Jurkat, Clone E6-1 (cell line): ENCODE measurements around the gene ADAMTS14.

Experiments used
- DNase-seq: peaks from one replicate; pipeline ENCODE4 v3.0.0-alpha.2; 2011; ENCODE audit warnings: low read depth, low spot score
- H3K4me3 ChIP-seq: 2 replicates; pipeline ENCODE4 v1.5.1; 2011; ENCODE audit warnings: mild to moderate bottlenecking, low read length, control low read depth, moderate library complexity

ADAMTS14 gene

GRCh38 chr10:70775679-70776454 is 103.6 kb downstream of the ADAMTS14 start:
- no peak for DNase-seq
- no peak overlapping the region for H3K4me3 ChIP-seq

DNA sequence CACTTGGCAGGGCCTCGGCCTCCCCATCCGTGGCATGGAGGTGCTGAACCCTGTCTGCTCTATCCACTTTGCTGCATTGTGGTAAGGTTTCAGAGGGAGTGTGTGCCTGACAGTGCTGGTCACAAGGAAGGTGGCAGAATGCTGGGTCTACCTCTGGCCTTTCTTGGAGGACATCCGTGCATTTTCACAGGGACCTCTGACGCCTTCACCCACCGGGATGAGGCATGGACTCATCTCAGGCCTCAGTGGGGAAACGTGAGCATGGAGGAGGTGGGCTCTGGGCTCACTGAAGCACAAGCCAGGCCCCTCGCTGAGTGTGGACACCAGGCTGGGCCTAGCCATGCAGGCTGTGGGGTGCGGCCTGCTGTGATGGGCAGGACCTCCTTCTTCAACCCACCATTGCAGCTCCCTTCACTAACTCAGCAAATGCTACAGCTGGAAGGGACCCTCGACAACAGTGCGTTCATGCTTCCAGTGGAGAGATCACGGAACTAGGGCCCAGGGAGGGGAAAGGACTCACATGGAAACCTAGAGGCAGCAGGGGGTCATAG is 104.2 kb downstream of the ADAMTS14 start:
- no peak for DNase-seq
- H3K4me3 ChIP-seq = no peak overlapping the region

GRCh38 chr10:70777063-70777875 is 105.0 kb downstream of the ADAMTS14 start:
- no peak overlapping the region for H3K4me3 ChIP-seq
- no peak for DNase-seq

DNA sequence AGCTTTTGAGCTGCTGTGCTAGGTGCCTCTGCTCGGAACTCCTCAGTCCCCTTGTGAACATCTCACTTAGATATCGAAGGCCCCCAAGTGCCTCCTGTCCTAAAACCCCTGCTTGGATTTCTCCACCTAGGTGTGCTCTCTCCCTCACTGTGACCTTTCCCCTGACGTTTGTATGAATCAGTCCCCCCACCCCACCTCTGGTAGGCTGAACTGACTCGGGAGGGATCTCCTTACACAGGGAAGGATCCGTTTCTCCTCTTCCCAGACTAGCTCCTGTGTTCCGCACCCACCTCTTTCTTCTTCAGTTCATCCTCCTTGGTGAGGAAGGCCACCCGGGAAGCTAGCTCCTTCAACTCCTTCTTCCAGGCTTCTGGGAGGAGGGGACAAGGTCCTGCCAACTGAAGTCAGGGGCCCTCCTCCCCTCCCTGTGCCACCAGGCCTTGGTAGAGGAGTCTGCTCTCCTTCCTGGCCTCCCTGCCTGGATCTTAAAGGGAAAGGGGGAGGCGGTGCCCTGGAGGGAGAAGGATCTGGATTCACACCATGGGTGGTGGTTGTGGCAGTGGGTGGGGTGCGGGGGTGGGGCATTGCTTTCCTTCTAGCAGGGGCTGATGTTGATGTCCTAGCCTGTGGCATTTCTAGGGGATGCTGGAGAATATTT is 106.1 kb downstream of the ADAMTS14 start:
- no peak for DNase-seq
- H3K4me3 ChIP-seq = no peak overlapping the region

DNA sequence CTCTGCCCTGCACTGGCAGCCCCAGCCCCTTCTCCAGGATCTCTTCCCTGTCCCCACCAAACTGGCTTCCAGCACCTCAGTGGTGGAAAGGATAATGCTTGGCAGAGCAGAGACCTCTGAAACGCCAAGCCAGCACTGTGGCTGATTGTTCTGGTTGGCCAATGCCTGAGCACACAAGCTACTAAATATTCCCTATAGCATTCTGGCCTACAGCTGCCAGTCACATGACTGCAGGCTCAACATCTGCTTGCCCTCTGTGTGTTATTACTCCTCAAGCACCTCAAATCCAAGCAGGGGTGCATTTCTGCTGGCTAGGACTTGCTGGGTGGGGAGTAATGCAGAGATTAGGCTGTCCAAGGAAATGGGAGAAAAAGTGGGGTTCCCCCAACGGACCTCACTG is 106.8 kb downstream of the ADAMTS14 start:
- H3K4me3 ChIP-seq = no peak overlapping the region
- no peak for DNase-seq

DNA sequence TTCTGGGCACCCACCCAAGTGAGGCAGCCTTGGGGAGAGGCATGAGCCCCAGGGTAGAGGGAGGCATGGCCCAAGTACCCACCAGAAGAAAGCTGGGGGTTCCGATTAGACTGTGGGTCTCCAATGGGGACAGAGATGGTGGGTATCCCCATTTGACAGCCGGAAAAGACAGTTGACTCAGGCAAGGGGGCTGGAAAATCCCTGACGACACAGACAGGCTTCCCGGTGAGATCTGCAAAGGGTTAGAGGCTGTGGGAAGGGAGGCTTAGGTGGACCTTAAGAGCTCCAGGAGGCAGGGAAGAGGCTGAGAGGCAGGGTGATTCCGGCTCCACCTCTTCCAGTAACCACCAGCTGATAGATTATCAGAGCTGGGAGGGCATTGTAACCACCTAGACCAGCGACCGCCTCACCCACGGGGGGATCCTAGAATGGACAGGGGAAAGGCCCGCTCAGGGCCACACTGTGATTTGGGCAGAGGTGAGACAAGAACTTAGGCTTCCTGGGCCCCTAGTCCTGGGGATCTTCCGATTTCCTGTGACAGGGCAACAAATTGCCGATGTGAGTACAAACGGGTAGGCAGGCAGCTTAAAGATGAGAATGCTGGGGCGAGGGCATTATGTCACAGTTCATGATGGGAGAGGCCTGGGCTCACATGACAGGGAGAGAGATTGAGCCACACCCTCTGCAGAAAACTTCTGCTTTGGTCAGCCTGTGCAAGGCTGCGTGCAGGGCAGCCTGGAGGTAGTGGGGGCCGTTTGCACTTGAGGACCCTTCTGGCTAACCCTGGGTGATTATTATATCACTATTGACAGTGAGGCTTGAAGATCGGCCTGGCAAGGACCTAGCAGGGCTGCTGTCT is 107.4 kb downstream of the ADAMTS14 start:
- DNase-seq = no peak
- no peak overlapping the region for H3K4me3 ChIP-seq

- no peak overlapping the region for H3K4me3 ChIP-seq
- DNase-seq = no peak
Measured at GRCh38 chr10:70780370-70780760, 108.1 kb downstream of the ADAMTS14 start.

- H3K4me3 ChIP-seq = no peak overlapping the region
- DNase-seq = no peak
Measured at GRCh38 chr10:70780772-70781171, 108.5 kb downstream of the ADAMTS14 start.

- no peak for DNase-seq
- no peak overlapping the region for H3K4me3 ChIP-seq
Measured at GRCh38 chr10:70781461-70782051, 109.2 kb downstream of the ADAMTS14 start.

GRCh38 chr10:70782086-70782745 is 109.9 kb downstream of the ADAMTS14 start:
- no peak for DNase-seq
- H3K4me3 ChIP-seq = no peak overlapping the region

DNA sequence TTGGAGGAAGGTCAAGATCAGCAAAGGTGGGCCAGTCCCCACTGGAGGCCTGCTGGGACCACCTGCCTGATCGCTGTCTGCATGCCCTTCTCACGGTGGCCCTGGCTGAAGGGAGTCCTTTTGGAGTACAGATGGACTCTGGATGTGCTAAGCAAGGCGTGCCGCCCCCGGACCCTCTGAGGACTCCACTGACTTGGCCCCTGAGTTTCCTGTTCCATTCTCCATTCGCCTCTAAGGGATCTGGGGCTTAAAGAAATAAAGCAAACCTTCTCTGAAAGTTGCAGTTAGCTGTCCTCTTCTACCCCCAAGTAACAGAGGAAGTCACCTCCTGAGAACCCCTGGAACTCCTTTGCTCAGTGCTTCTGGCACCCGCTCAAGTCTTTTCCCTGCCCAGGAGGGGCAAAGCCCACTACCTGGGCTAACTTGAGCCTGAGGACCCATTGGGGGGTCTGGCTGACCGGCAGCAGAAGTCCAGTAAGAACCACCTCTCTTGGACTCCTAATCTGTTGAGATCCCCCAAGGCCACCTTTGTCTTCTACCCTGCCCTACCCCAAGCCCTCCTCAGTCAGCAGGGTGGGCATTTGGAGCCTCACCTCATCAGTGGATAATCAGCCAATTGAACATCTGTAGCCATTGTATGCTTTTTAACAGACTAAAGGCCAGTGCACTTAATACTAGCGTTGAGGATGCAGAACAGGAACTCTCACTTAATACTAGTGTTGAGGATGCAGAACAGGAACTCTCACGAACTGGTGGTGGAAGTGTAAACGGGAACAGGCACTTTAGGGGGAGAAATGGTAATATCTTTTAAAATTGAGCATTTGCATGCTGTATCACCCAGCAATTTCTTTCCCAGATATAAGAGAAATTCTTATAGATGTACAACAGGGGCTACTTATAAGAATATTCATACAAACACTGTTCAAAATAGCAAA is 110.7 kb downstream of the ADAMTS14 start:
- H3K4me3 ChIP-seq = no peak overlapping the region
- DNase-seq = no peak

DNA sequence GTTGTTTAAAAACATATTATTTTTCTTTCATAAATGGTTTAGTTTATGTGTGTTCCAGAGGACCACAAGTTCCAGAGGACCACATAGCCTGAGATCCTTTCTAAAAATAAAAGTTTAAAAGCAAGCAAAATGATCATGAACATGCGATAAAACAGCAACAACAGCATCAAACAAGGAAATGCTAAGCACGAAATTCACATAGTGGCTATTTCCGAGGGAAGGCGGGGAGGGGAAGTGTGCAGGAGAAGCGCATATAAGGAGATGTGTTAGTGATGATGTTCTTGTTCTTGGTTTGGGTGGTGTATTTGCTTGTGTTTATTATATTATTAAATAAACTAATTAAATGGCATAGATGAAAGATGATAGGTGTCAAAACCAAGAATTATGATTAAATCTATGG is 111.7 kb downstream of the ADAMTS14 start:
- no peak for DNase-seq
- H3K4me3 ChIP-seq = no peak overlapping the region

GRCh38 chr10:70784471-70784870 is 112.2 kb downstream of the ADAMTS14 start:
- no peak for DNase-seq
- no peak overlapping the region for H3K4me3 ChIP-seq

DNA sequence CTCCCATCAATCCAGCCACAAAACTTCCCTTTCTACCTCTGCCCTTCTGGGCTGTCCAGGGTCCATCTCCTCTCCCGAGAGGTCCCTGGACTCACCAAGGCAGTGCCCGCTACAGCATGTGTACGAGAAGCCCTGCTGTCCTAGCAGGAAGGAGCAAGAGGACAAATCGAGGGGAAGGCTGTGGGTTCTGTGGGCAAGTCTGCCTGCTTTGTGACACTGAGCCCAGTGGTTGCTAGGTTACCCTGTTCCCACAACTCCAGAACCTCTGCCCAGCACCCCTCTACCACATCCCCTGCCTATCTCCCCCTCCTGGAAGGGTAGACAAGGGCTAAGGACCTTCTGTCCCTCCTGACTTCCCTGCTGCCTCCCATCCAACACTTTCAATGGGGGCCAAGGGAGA is 112.9 kb downstream of the ADAMTS14 start, which contains the start of gene TBATA:
Gene TBATA (minus strand): TSS at position 188 of the 400 bp plus-strand sequence. CDS start 1,998 bp downstream, outside the sequence.
- DNase-seq = peak; percentile 45

GRCh38 chr10:70786799-70787415 is 114.6 kb downstream of the ADAMTS14 start:
- DNase-seq = no peak
- H3K4me3 ChIP-seq = no peak overlapping the region

More for the DNA sequence above, 112.9 kb downstream of the ADAMTS14 start, which contains the start of gene TBATA:
- H3K4me3 ChIP-seq = no peak within 1 kb of the TSS

DNA sequence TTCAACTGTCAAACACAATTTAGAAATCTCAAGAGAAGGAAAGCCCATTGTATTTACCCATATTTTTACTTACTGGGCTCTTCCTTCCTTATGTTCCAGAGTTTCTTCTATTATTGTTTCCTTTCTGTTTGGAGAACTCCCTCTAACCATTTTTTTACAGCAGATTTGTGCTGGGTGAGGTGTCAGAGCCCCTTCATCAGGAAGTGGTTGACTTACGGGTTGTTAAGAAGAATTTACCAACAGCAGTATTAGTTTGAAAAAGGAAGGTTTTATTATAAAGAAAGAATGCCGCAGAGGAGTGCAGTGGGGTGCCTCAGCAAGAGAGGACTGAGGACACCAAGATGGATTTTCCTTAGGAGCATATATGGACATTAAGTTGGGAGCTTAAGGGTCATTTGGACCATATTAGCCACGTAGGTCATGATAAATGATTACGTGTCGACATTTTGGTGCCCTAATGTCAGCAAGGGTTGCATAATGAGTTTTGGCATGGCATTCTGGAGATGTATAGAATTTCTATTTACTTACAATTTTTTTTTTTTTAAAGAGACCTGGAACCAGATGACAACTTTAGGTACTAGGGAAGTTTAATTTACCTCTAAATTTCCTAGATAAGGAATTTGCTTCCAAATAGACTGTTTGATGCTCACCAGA is 119.2 kb downstream of the ADAMTS14 start:
- no peak overlapping the region for H3K4me3 ChIP-seq

More for the DNA sequence above, 119.2 kb downstream of the ADAMTS14 start:
- DNase-seq = peak; percentile 16
